Stimulated activated CD8-positive, alpha-beta memory T cell treated with anti-CD3 and anti-CD28 coated beads, Interleukin-4, amount 100 ng/mL, for 4 hours (primary cell): Measurements from ENCODE around the gene XCR1.
"Not testable (repeated sequence)": the region's sequence is repeated elsewhere in the genome, so short reads cannot be mapped to it uniquely, and the experiment has no call there.

Experiments used
- DNase-seq, 2 donors: peaks; one replicate each; pipeline ENCODE4 v3.0.0-alpha.2; 2020; ENCODE audit warnings: low read depth in 2 of 2, low spot score in 1 of 2

XCR1 gene

GRCh38 chr3:46027021-46027705, at the start of gene XCR1:
XCR1 (minus strand) TSS chr3:46027483; CDS start chr3:46021947, 5,536 bp downstream.
- no peak for DNase-seq

- no peak for DNase-seq
Observed at GRCh38 chr3:46076606-46077005, 49.3 kb upstream of the XCR1 start.

- no peak for DNase-seq
Observed at GRCh38 chr3:46075816-46076215, 48.5 kb upstream of the XCR1 start.

- no peak for DNase-seq
Observed at GRCh38 chr3:46071222-46071858, 44.1 kb upstream of the XCR1 start.

GRCh38 chr3:46070595-46071093, 43.4 kb upstream of the XCR1 start:
- DNase-seq: no peak

- DNase-seq: no peak
Observed at GRCh38 chr3:46068501-46068900, 41.2 kb upstream of the XCR1 start.

GRCh38 chr3:46067401-46067800, 40.1 kb upstream of the XCR1 start:
- no peak for DNase-seq

- no peak for DNase-seq
Observed at GRCh38 chr3:46065750-46066256, 38.5 kb upstream of the XCR1 start.

GRCh38 chr3:46065294-46065705, 38.0 kb upstream of the XCR1 start:
- DNase-seq: peak; percentile 55 to 78

GRCh38 chr3:46062679-46063078, 35.4 kb upstream of the XCR1 start:
- no peak for DNase-seq

GRCh38 chr3:46061887-46062286, 34.6 kb upstream of the XCR1 start:
- no peak for DNase-seq

GRCh38 chr3:46061108-46061720, 33.9 kb upstream of the XCR1 start:
- no peak for DNase-seq

- no peak for DNase-seq
Observed at GRCh38 chr3:46060551-46060950, 33.3 kb upstream of the XCR1 start.

- no peak for DNase-seq
Observed at GRCh38 chr3:46059432-46059831, 32.1 kb upstream of the XCR1 start.

- no peak for DNase-seq
Observed at GRCh38 chr3:46058981-46059380, 31.7 kb upstream of the XCR1 start.

- DNase-seq: no peak
Observed at GRCh38 chr3:46057716-46058115, 30.4 kb upstream of the XCR1 start.

GRCh38 chr3:46056686-46057085, 29.4 kb upstream of the XCR1 start:
- no peak for DNase-seq

- not testable (repeated sequence) for DNase-seq
Observed at GRCh38 chr3:46053761-46054515, 26.7 kb upstream of the XCR1 start.

GRCh38 chr3:46053265-46053664, 26.0 kb upstream of the XCR1 start:
- not testable (repeated sequence) for DNase-seq

GRCh38 chr3:46052531-46052930, 25.2 kb upstream of the XCR1 start:
- no peak for DNase-seq

- DNase-seq: no peak
Observed at GRCh38 chr3:46049093-46049492, 21.8 kb upstream of the XCR1 start.
